Fibroblast of pulmonary artery (primary cell): ENCODE data around the gene SORCS1.

Source experiments
- DNase-seq: peaks from one replicate; pipeline ENCODE4 v3.0.0-alpha.2; 2010; ENCODE audit warnings: low read depth
- H3K4me3 ChIP-seq: replicated peaks from 2 replicates; pipeline ENCODE4 v1.5.1; 2011; ENCODE audit warnings: low read depth, mild to moderate bottlenecking, control low read depth, low read length, moderate library complexity
- CTCF ChIP-seq: IDR thresholded peaks from 2 replicates; pipeline ENCODE4 v1.5.1; 2011; ENCODE audit warnings: mild to moderate bottlenecking, control low read depth, low read length, inconsistent platforms; ENCODE audit errors: missing control alignments

The SORCS1 gene

GRCh38 chr10:106734220-106734619 is 430.3 kb downstream of the SORCS1 start:
- DNase-seq, result no peak
- no peak overlapping the region for H3K4me3 ChIP-seq
- TF ChIP-seq CTCF, result no peak

GRCh38 chr10:106728232-106728631 is 436.3 kb downstream of the SORCS1 start:
- no peak overlapping the region for H3K4me3 ChIP-seq
- TF ChIP-seq CTCF, result no peak
- DNase-seq, result no peak

GRCh38 chr10:106727170-106727569 is 437.3 kb downstream of the SORCS1 start:
- DNase-seq, result no peak
- TF ChIP-seq CTCF, result no peak
- no peak overlapping the region for H3K4me3 ChIP-seq

GRCh38 chr10:106722524-106722923 is 442.0 kb downstream of the SORCS1 start:
- H3K4me3 ChIP-seq, result no peak overlapping the region
- no peak for TF ChIP-seq CTCF
- no peak for DNase-seq

GRCh38 chr10:106720683-106721082 is 443.8 kb downstream of the SORCS1 start:
- TF ChIP-seq CTCF, result no peak
- H3K4me3 ChIP-seq, result no peak overlapping the region

GRCh38 chr10:106716381-106716780 is 448.1 kb downstream of the SORCS1 start:
- no peak overlapping the region for H3K4me3 ChIP-seq
- DNase-seq, result no peak
- TF ChIP-seq CTCF, result no peak

More at GRCh38 chr10:106720683-106721082, 443.8 kb downstream of the SORCS1 start:
- no peak for DNase-seq

- TF ChIP-seq CTCF, result no peak
- DNase-seq, result no peak
- no peak overlapping the region for H3K4me3 ChIP-seq
These were observed 449.6 kb downstream of the SORCS1 start for GRCh38 chr10:106714734-106715555.
